HG03066 (cell line): Measurements from ENCODE around the gene PSKH1.
"Not testable (repeated sequence)": the region's sequence is repeated elsewhere in the genome, so short reads cannot be mapped to it uniquely, and the experiment has no call there.

ENCODE experiments used
- ATAC-seq: cut with Tn5 transposase; IDR thresholded peaks from one replicate; pipeline ENCODE4 v1.9.1; 2021; ENCODE audit warnings: low read depth; ENCODE audit not compliant: unreplicated experiment

PSKH1 gene

DNA sequence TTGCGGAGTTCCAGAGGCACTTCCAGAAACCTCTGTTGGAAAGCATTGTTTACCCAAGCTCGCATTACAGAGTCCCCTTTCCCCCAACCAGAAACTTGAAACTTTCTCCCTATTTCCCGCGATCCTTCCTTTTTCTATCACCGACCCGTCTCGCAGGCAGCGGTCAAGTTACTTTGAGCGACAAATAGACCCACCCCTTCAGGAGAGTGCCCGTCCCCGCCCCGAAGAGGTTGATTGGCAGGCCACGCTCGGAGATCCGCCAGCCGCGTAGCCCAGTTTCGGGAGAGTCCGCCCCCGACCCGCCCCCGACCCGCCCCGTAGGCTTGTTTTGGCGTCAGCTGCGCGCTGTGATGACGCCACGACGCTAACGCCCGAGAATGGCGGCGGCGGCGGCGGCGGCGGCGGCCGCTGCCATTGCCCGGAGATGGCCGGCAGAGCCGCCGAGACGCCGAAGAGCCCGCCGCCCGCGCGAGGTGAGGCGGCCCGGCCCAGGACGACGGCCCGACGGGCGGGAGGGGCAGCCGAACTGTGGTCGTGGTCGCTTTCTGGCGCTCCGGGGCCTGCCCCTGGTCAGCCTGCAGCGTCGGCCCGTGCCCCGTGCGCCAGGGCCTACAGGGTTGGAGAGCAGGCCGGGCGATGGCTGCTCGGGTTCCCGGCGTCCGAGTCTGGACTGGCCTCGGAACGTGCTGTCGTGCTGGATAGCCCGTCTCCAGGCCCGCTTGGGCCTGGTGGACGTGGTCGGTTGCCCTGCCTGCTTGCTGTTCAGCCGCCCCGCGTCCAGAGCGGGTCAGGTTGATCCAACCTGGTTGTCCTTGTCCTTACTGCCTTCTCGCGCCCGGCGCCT is at the start of gene PSKH1:
Gene PSKH1 (plus strand): TSS at position 356 of the 844 bp plus-strand sequence. CDS start 15,496 bp downstream, outside the sequence.
- ATAC-seq: peak; percentile 96

DNA sequence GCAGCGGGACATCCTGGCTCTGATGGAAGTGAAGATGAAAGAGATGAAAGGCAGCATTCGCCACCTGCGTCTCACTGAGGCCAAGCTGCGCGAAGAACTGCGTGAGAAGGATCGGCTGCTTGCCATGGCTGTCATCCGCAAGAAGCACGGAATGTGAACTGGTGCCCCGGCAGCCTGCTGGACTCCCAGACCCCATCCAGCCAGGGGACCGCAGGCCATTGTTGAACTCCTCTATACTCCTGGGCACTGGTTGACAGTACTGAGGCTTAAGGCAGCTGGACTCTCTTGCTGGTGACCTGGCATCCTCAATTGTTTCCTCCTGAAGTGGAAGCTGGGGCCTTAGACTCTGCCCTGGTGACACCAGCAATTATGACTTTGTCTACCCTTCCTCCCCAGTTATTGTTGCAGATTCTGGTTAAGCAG is 49.7 kb upstream of the PSKH1 start:
- ATAC-seq: no peak

DNA sequence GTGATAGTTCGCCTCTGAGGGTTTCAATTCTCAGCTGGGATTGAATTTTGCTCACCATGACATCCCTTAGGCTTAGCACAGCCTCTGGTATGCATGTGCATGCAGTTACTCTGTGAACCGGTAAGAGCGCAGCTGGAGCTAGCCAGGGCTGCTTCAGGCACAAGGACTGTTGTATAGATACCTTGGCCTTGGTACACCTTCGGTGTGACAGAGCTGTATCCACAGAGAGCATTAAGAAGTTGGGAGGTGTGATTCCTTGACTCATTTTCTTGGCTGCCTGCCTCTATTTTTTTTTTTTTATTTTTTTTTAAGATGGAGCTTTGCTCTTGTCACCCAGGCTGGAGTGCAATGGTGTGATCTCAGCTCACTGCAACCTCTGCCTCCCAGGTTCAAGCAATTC is 48.6 kb upstream of the PSKH1 start:
- no peak for ATAC-seq

DNA sequence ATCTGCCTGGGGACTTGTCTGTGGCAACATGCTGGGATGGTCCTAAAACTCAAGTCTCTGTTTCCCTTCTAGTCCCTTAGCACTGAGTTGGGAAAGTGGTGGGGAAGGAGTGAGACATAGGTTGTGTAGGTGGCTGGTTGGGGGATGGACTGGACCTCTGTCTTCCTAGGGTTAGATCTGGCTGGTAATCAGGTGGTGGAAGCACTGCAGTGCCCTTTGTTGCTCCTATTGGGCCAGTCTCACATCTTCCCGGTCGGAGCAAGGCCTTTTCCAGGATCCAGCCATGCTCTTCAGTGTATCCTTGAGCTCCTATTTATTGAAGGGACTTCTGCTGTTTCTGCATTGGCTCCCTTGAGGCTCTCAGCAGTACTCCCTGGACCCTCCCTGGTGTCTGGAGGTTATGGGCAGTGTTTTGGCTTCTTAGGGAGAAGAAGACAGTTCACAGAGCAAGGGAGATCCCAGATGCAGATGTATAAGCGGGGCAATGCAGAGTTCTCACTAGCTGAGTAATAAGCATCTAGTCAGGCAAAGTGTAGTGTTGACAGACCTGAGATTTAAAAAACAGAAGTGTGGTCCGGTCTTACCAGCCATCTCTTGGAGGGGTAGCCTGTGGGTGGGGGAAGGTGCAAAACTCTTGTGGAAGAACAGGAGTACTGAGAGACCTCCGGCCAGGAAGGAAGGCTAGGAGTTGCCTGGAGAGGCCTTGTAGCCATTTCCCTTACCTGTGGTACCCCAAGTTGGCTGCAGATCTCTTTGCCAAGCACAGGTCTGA is 47.6 kb upstream of the PSKH1 start:
- no peak for ATAC-seq

- ATAC-seq: no peak
These were observed 47.1 kb upstream of the PSKH1 start for GRCh38 chr16:67846063-67846319.

- ATAC-seq: peak; percentile 47
These were observed 46.6 kb upstream of the PSKH1 start, which contains the start of gene NUTF2 for GRCh38 chr16:67846320-67847063. Gene NUTF2 (plus strand): TSS chr16:67846933. CDS start chr16:67865131, 18,198 bp downstream.

DNA sequence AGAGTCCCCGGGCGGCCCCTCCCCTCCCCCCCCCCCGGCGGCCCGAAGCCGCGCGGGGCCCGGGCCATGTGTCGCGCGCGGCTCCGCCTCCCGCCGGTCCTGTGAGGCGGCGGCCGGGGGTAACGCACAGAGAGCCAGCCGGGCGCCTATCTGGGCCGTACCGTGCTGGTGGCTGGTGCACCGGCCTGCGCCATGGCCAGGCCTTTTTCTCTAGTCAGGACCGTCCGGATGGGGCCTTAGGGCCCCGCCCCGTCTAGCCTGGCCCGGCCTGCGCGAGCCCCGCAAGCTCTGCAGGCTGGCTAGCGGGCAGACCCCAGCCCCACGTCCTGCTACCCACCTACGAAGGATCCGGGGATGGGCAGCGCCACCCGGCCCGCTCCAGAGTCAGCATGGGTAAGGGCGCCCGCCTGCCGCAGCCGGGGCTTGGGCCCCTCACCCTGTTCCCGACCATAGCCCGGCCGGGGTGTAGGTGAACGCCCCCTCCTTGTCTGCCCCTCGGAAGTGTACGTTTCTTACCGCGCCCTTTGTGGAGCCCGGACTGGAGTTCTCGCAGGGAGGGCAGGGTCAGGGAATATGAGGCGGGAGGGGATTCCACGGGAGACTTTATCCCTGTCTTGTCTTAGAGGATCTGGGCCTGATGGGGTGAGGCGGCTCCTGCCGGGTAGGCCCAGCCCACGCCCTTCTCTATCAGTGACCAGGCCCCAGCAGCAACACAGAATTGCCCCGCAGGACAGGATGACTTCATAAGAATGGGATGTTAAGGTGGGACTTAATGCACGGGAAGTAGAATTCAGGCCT is 45.8 kb upstream of the PSKH1 start, which contains the start of gene CENPT:
Gene CENPT (minus strand): TSS at position 630 of the 798 bp plus-strand sequence. CDS start 13,834 bp downstream, outside the sequence.
- peak; percentile 26 for ATAC-seq

DNA sequence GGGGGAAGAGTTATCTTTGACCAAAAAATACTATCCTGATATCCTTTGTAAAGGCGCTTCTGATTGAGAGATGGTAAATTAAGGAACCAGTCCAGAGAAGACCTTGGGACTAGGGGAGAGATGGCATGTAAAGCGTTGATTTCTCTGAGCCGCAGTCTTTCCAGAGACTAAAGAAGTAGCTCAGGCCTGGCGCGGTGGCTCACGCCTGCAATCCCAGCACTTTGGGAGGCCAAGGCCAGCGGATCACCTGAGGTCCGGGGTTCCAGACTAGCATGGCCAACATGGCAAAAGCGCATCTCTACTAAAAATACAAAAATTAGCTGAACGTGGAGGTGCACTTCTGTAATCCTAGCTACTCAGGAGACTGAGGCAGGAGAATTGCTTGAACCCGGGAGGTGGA is 44.9 kb upstream of the PSKH1 start:
- no peak for ATAC-seq

DNA sequence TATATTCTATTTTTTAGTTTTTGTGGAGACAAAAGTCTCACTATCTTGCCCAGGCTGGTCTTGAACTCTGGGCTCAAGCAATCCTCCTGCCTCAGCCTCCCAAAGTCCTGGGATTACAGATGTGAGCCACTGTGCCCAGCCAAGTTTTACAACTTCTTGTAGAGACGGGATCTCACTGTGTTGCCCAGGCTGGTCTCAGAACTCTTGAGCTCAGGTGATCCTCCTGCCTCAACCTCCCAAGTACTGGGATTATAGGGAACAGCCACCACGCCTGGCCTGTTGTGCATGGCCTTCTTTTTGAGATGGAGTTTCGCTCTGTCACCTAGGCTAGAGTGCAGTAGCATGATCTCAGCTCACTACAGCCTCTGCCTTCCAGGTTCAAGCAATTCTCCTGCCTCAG is 39.4 kb upstream of the PSKH1 start:
- no peak for ATAC-seq

DNA sequence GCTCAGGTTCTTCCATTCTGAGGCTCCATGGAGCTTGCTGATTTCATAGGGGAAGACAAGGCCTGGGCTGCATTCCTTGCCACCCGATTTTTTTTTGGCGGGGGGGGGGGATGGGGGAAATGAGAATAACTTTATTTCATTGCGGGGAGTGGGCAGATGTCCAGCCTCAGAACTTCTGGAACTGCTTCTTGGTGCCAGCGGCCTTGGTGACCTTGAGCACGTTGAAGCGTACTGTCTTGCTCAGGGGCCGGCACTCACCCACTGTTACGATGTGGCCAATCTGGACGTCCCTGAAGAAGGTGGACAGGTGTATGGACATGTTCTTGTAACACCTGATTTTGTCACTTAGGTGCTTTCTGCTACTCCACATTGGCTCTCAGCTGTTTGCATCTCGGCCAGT is 37.3 kb upstream of the PSKH1 start:
- no peak for ATAC-seq

DNA sequence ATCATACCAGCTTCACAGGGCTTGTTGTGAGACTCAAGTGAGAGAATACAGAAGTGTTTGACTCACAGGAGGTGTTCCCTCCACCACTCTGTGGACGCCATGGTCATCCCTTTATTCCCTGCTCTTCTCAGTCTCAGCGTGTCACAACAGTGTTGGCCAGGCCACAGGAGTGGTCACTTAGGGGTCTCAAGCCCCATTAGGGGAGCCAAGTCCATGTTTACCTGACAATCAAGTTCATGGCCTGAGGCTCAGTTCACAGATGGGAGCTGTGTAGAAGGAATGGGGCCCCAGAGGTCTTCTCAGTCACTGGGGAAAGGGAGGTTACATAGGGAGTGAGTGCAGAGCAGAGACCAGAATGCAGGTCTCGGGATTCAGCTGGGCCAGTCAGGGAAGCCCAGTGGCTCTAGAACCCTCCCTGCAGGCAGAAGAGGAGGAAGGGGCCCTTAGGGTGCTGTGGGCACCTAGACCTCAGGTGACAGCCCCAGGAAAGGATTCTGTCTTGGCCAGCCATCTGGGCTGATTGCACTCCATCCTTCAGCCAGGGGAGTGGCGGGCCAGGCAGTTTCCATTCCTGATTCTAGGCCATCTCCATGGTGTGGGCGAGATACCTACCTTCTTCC is 36.0 kb upstream of the PSKH1 start:
- ATAC-seq: no peak

DNA sequence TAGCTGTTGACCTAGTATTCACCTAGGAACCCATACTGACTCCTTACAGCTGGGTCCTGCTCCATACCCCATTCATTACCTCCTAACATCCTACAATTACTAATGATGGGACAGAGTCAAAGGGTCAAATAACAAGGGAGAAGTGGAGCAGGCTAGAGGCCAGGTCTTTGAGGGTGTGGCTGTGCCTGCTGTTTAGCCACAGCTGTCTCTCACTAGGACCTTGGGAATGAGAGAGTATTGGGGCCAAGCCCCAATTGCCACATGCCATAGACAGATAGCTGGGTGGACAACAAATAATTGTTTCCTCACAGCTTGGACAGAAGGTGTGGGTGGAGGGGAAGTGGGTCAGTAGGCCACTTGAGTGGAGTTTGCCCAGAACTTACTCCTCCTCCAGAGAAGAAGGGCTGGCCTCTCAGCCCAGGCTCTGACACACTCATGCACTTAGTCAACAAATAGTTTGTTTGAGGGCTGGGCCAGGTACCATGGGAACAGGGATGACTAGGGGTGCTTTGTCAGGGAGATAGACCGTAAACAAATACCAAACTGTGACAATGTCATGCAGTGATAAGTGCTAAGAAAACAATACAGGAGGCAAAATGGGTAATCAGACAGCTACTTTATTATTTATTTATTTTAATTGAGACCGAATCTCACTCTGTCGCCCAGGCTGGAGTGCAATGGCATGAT is 35.4 kb upstream of the PSKH1 start:
- no peak for ATAC-seq

DNA sequence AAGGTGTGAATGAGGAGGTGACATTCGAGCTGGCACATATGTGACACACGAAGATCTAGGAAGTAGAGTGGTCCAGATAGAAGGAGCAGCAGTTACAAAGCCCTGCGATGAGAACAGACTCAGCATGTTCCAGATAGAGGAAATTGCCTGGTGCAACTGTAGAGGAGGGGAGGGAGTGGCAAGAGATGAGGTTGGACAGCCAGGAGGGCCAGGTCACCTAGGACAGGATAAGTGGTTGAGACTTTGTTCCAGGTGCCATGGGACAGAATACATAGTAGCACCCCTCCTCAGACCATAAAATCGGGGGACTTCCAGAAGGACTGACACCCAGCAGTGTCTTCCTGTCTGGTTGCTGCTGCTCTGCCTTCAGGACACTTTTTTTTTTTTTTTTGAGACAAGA is 34.6 kb upstream of the PSKH1 start:
- ATAC-seq: no peak

DNA sequence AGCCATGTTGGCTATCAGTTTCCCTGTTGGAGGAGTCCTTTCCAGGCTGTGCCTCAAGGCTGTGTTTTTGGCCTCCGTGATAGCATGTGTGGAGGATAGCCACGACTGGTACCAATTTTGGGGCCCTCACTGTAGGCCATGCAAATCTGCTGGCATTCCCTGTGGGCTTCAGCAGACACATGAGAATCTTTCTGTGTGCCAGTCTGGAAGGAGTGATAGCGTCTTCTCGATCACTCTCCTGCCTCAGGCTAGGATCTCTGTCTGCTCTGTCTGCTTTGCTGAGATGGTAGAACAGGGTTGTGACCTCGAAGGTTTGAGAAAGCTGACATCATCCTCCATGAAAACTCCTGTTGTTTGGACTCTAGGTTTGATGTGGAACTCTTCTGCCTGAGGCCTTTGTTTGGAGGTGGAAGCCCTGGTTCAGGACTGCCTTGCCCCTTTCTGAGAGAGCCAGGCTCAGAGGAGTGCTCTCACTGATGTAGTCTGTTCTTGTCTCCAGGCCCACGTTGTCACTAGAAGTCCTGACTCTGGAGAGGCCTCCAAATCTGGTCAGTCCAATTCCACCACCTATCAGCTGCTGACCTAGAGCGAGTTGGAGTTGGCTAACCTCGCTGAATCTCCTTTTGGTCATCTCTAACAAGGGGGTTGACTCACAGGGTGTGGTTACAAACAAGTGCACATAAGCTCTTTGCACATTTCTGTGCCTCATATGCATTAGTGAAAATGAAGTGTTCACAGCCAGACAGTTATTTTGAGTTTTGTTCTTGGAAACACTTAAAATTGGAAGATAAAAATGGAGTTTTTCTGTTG is 32.3 kb upstream of the PSKH1 start:
- ATAC-seq: no peak

DNA sequence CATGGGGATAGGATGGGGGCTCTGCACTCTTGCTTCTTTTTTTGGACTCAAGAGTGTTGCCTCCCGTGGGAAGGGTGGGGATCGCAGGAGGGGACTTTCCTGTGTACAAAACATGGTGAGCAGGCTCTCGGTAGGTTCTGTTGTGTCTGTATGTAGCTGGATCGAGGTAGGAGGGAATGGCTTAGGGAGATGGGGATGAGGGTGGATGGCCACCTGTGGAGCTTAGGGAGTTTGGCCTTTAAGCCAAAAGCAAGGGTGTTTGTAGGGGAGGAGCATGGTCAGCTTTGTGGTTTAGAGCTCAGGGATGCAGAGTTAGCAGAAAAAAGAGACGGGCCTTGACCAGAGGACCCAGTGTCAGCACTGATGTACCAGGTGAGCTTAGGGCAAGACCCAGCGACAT is 31.2 kb upstream of the PSKH1 start:
- no peak for ATAC-seq

- ATAC-seq: no peak
These were observed 30.2 kb upstream of the PSKH1 start for GRCh38 chr16:67862623-67863583.

DNA sequence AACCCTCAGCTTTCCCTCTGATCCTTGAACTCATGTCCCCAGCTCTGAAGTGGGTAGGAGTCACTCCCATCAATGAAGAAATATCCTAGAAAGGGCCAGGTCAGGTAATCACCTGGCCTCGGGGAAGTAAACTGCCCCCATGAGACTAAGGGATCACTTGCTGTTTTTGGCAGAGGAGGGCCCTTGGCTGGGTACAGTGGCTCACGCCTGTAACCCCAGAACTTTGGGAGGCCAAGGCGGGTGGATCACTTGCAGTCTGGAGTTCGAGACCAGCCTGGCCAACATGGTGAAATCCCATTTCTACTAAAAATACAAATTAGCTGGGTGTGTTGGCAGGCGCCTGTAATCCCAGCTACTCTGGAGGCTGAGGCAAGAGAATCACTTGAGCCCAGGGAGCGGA is 29.0 kb upstream of the PSKH1 start:
- ATAC-seq: not testable (repeated sequence)
